Measurements from ENCODE around the gene CCDC71L. TPM values are rescaled to one million over a fixed set of nuclear protein-coding genes. Genes with fewer than 3 reads are reported as not detected.

CCDC71L gene
- total RNA-seq, 1 experiment from 2014 or later = 21.1 TPM

DNA sequence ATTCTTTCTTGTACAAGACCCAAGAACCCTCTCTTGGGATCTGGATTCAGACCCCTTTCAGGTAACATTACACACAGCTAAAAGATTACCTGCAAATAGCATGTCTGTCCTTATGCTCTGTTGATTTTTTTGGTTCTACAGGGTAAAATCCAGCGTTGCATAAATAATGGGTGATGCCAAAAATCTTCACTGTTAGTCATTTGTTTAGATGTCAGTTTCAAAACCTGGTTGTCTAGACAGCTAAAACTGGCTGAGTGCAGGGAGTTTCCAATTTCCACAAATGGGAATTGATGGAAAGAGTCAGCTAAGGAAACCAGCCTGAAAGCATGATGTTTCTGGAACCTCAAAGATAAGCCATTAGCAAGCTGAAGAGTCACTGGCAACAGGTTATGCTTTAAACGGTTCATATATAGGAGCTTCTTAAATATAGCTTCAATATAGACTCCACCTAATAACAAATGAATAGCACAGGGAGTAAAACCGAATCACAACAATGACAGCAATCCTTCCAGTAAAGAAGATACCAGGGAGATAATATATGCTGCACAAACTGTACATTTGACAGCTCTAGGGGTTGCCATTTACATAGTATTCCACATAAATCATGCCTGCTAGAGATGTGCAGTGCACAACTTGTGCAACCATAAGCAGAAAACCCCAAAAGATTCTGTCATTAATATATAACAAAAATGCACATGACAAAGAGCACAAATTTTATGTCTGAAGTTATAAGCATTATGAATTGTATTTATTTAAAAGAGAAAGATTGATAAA is 20.4 kb downstream of the CCDC71L start:
- Histone ChIP-seq H3K4me1 (ENCODE audit: control insufficient read depth in 1 of 2, insufficient read depth in 2 of 2, low read length in 2 of 2) (no peaks in the 10 kb centered on the region), H3K27me3 (ENCODE audit: insufficient read depth, low read length) (no peaks in the 10 kb centered on the region), H2AFZ (ENCODE audit: low read depth, low read length, poor library complexity, severe bottlenecking) (no peak overlapping the region), H3K9me3 (ENCODE audit: control insufficient read depth in 1 of 2, insufficient read depth in 1 of 2, low read depth in 1 of 2, low read length in 2 of 2) (no peaks in the 10 kb centered on the region), H3K4me2 (ENCODE audit: low read length) (no peak overlapping the region), H3K36me3 (ENCODE audit: control insufficient read depth in 1 of 2, insufficient read depth in 2 of 2, low read length in 2 of 2) (no peaks in the 10 kb centered on the region), H3K27ac (ENCODE audit: low read depth, low read length) (no peak overlapping the region), H4K20me1 (ENCODE audit: insufficient read depth) (no peaks in the 10 kb centered on the region), H3K4me3 (replicated peaks in 1 of 2; ENCODE audit: low read depth in 1 of 2, low read length in 2 of 2) (no peak overlapping the region), H3K9me2 (ENCODE audit: insufficient read depth) (no peaks in the 10 kb centered on the region), H3K79me2 (ENCODE audit: insufficient read depth, low read length) (no peaks in the 10 kb centered on the region), H3K9ac (ENCODE audit: low read length) (no peak overlapping the region)
- RAD21 ChIA-PET (ENCODE audit: low non-redundant PET in 1 of 2, low total read pairs in 2 of 2, uncharacterized antibody in 2 of 2, unreplicated experiment in 2 of 2) = no interaction called here
- no peak for ATAC-seq
- intact Hi-C loops (cut with micrococcal nuclease) = no loop called here
- CTCF ChIA-PET = no interaction called here
- DNase-seq (ENCODE audit: low read depth, low spot score) = no peak
- POLR2A ChIA-PET = no interaction called here
- TF ChIP-seq TCF7L2 (IDR thresholded peaks at IDR 0.05; ENCODE audit: borderline replicate concordance, extremely low read depth, insufficient read depth, insufficient read length) = no peak
- TF ChIP-seq JUND (IDR thresholded peaks at IDR 0.05) = no peak
- no peak for TF ChIP-seq POLR2A (IDR thresholded peaks at IDR 0.05; ENCODE audit: borderline replicate concordance, extremely low read depth, insufficient read depth, insufficient read length)
- TF ChIP-seq POLR2AphosphoS5 (IDR thresholded peaks at IDR 0.05; ENCODE audit: low read depth, low read length) = no peak
- BruUV-seq (replicated peaks) = no TSS peak

DNA sequence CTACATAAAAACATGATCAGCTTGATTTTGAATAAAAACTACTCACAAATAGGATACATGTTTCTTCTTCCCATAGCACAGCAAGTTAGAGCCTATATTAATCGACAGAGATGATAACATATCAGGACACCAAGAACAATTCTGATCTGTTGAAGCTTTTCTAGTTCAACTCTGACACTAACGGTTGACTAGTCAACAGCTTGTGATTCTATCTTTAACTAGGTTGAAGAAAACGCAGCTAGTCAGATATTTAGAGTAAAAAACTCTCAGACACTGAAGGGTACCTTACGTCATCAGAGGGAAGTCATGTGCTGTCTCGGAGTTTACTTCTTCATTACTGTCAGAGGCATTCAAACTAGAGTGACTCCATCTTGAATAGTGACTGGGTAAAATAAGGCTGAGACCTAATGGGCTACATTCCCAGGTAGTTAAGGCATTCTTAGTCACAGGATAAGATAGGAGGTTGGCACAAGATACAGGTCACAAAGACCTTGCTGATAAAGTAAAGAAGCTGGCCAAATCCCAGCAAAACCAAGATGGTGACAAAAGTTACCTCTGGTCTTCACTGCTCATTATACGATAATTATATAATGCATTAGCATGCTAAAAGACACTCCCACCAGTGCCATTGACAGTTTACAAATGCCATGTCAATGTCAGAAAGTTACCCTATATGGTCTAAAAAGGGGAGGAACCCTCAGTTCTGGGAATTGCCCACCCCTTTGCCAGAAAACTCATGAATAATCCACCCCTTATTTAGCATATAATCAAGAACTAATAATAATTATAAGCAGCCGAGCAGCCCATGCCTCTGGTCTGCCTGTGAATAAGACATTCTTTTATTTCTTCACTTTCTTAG is 21.3 kb downstream of the CCDC71L start:
- BruUV-seq (replicated peaks) = no TSS peak
- ChIA-PET POLR2A (no interaction called here), CTCF (no interaction called here)
- TF ChIP-seq EZH2phosphoT487 (IDR thresholded peaks at IDR 0.05; ENCODE audit: borderline replicate concordance) (no peak), POLR2AphosphoS5 (IDR thresholded peaks at IDR 0.05; ENCODE audit: low read depth, low read length) (no peak), FOSL1 (IDR thresholded peaks at IDR 0.05; ENCODE audit: low read depth) (no peak), POLR2A (IDR thresholded peaks at IDR 0.05; ENCODE audit: borderline replicate concordance, extremely low read depth, insufficient read depth, insufficient read length) (no peak), TCF7L2 (IDR thresholded peaks at IDR 0.05; ENCODE audit: borderline replicate concordance, extremely low read depth, insufficient read depth, insufficient read length) (no peak), SRF (IDR thresholded peaks at IDR 0.05; ENCODE audit: low read depth) (no peak), SP1 (IDR thresholded peaks at IDR 0.05; ENCODE audit: low read depth) (no peak), YY1 (IDR thresholded peaks at IDR 0.05; ENCODE audit: extremely low read depth, insufficient replicate concordance, low read depth, low read length) (no peak), JUND (IDR thresholded peaks at IDR 0.05) (no peak), CEBPB (IDR thresholded peaks at IDR 0.05; ENCODE audit: low read depth) (no peak)
- TF ChIP-seq, protein P1, sequence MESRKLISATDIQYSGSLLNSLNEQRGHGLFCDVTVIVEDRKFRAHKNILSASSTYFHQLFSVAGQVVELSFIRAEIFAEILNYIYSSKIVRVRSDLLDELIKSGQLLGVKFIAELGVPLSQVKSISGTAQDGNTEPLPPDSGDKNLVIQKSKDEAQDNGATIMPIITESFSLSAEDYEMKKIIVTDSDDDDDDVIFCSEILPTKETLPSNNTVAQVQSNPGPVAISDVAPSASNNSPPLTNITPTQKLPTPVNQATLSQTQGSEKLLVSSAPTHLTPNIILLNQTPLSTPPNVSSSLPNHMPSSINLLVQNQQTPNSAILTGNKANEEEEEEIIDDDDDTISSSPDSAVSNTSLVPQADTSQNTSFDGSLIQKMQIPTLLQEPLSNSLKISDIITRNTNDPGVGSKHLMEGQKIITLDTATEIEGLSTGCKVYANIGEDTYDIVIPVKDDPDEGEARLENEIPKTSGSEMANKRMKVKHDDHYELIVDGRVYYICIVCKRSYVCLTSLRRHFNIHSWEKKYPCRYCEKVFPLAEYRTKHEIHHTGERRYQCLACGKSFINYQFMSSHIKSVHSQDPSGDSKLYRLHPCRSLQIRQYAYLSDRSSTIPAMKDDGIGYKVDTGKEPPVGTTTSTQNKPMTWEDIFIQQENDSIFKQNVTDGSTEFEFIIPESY (IDR thresholded peaks at IDR 0.05; ENCODE audit: extremely low read depth, insufficient replicate concordance, low read length) = no peak
- TF ChIP-seq, protein P2, sequence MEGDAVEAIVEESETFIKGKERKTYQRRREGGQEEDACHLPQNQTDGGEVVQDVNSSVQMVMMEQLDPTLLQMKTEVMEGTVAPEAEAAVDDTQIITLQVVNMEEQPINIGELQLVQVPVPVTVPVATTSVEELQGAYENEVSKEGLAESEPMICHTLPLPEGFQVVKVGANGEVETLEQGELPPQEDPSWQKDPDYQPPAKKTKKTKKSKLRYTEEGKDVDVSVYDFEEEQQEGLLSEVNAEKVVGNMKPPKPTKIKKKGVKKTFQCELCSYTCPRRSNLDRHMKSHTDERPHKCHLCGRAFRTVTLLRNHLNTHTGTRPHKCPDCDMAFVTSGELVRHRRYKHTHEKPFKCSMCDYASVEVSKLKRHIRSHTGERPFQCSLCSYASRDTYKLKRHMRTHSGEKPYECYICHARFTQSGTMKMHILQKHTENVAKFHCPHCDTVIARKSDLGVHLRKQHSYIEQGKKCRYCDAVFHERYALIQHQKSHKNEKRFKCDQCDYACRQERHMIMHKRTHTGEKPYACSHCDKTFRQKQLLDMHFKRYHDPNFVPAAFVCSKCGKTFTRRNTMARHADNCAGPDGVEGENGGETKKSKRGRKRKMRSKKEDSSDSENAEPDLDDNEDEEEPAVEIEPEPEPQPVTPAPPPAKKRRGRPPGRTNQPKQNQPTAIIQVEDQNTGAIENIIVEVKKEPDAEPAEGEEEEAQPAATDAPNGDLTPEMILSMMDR (IDR thresholded peaks at IDR 0.05 in 2 of 3, conservative IDR thresholded peaks at IDR 0.05 in 1 of 3; ENCODE audit: borderline replicate concordance in 1 of 3, insufficient read depth in 1 of 3, low read depth in 2 of 3, low read length in 2 of 3) = no peak
- TF ChIP-seq, protein P3, sequence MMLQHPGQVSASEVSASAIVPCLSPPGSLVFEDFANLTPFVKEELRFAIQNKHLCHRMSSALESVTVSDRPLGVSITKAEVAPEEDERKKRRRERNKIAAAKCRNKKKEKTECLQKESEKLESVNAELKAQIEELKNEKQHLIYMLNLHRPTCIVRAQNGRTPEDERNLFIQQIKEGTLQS (IDR thresholded peaks at IDR 0.05) = no peak

More for the DNA sequence above, 21.3 kb downstream of the CCDC71L start:
- H3K79me2 ChIP-seq (ENCODE audit: insufficient read depth, low read length) = no peaks in the 10 kb centered on the region
- no peaks in the 10 kb centered on the region for H3K4me1 ChIP-seq (ENCODE audit: control insufficient read depth in 1 of 2, insufficient read depth in 2 of 2, low read length in 2 of 2)
- H3K27me3 ChIP-seq (ENCODE audit: insufficient read depth, low read length) = no peaks in the 10 kb centered on the region
- H3K4me3 ChIP-seq (replicated peaks in 1 of 2; ENCODE audit: low read depth in 1 of 2, low read length in 2 of 2) = no peak overlapping the region
- RAD21 ChIA-PET (ENCODE audit: low non-redundant PET in 1 of 2, low total read pairs in 2 of 2, uncharacterized antibody in 2 of 2, unreplicated experiment in 2 of 2) = no interaction called here
- no peaks in the 10 kb centered on the region for H3K36me3 ChIP-seq (ENCODE audit: control insufficient read depth in 1 of 2, insufficient read depth in 2 of 2, low read length in 2 of 2)
- intact Hi-C loops (cut with micrococcal nuclease) = no loop called here
- H2AFZ ChIP-seq (ENCODE audit: low read depth, low read length, poor library complexity, severe bottlenecking) = no peak overlapping the region
- DNase-seq (ENCODE audit: low read depth, low spot score) (no peak), ATAC-seq (no peak)
- no peak overlapping the region for H3K4me2 ChIP-seq (ENCODE audit: low read length)
- H3K27ac ChIP-seq (ENCODE audit: low read depth, low read length) = no peak overlapping the region
- H3K9me2 ChIP-seq (ENCODE audit: insufficient read depth) = no peaks in the 10 kb centered on the region
- no peaks in the 10 kb centered on the region for H3K9me3 ChIP-seq (ENCODE audit: control insufficient read depth in 1 of 2, insufficient read depth in 1 of 2, low read depth in 1 of 2, low read length in 2 of 2)
- H3K9ac ChIP-seq (ENCODE audit: low read length) = no peak overlapping the region
- no peaks in the 10 kb centered on the region for H4K20me1 ChIP-seq (ENCODE audit: insufficient read depth)

All from HCT116 (cell line).